HG02763 (cell line): ENCODE data around the gene ZMYND12.
"Not testable (repeated sequence)": the region's sequence is repeated elsewhere in the genome, so short reads cannot be mapped to it uniquely, and the experiment has no call there.

Source experiments
- ATAC-seq: cut with Tn5 transposase; IDR thresholded peaks from one replicate; pipeline ENCODE4 v1.9.1; 2021; ENCODE audit warnings: mild to moderate bottlenecking, moderate library complexity; ENCODE audit not compliant: unreplicated experiment

Gene ZMYND12

GRCh38 chr1:42456010-42456753 lies at the start of gene ZMYND12, which contains the start of gene PPCS:
Gene ZMYND12, minus strand, starts transcription at chr1:42456022. Its CDS starts 25 bp downstream, at chr1:42455997.
Gene PPCS, plus strand, starts transcription at chr1:42456543. Its CDS starts 23 bp downstream, at chr1:42456566.
- ATAC-seq, result peak; percentile 81

DNA sequence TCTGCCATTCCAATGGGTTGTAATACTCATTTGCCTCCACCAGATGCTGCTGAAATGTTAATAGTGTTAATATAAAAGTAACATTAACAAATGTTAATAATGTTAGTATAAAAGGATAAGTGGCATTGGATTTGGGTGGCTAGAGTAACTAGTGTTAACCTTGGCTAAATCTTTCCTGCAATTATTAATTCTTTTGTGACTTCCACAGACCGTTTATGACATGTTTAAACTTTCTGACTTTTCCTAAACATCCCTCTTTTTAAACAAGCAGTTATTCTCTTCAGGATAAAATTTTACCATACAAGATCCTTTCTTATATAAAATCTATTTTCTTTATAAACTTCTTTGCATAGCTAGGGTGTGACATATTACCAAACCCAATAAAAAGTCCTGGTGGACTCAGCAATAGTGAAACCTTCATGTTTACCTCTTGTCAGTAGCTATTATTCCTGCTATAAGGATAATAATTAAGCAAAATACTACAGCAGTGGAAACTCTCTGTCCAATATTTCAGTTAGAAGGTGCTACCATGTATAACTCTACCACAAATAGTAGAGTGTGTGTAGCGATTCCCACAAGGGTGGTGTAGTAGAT lies 48.8 kb upstream of the ZMYND12 start:
- ATAC-seq, result no peak

DNA sequence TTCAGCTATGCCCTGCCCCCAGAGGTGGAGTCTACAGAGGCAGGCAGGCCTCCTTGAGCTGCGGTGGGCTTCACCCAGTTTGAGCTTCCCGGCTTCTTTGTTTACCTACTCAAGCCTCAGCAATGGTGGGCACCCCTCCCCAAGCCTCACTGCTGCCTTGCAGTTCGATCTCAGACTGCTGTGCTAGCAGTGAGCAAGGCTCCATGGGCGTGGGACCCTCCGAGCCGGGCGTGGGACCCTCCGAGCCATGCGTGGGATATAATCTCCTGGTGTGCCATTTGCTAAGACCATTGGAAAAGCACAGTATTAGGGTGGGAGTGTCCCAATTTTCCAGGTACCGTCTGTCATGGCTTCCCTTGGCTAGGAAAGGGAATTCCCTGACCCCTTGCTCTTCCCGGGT lies 46.2 kb upstream of the ZMYND12 start:
- ATAC-seq, result not testable (repeated sequence)

- no peak for ATAC-seq
Observed at GRCh38 chr1:42490237-42490636, 34.4 kb upstream of the ZMYND12 start.

- ATAC-seq, result no peak
Observed at GRCh38 chr1:42484382-42484781, 28.6 kb upstream of the ZMYND12 start.

GRCh38 chr1:42482635-42483153 lies 26.9 kb upstream of the ZMYND12 start:
- ATAC-seq, result no peak

GRCh38 chr1:42480921-42481320 lies 25.1 kb upstream of the ZMYND12 start:
- ATAC-seq, result no peak

GRCh38 chr1:42479621-42480020 lies 23.8 kb upstream of the ZMYND12 start:
- no peak for ATAC-seq

GRCh38 chr1:42477775-42478174 lies 22.0 kb upstream of the ZMYND12 start:
- ATAC-seq, result no peak

- ATAC-seq, result not testable (repeated sequence)
Observed at GRCh38 chr1:42477354-42477753, 21.5 kb upstream of the ZMYND12 start.

- ATAC-seq, result no peak
Observed at GRCh38 chr1:42476605-42477004, 20.8 kb upstream of the ZMYND12 start.

DNA sequence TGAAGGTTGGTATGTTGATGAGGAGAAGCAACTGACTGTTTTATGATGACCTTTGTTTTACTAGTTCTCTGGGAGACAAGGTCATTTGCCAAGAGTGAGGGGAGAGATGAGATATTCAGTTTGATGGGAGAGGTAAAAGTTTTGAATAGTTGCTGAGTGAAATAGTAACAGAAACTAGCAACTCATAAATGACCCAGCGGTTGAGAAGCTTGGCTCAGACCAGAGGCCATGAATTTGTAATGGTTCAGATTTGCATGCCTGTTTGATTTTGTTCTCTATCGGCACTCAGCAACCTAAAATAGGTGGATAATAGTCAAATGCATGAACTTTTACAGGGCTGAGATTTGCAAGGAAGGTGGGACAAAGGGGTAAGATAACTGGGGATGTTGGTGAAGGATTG lies 13.9 kb upstream of the ZMYND12 start:
- ATAC-seq, result no peak

GRCh38 chr1:42466030-42466429 lies 10.2 kb upstream of the ZMYND12 start:
- no peak for ATAC-seq

DNA sequence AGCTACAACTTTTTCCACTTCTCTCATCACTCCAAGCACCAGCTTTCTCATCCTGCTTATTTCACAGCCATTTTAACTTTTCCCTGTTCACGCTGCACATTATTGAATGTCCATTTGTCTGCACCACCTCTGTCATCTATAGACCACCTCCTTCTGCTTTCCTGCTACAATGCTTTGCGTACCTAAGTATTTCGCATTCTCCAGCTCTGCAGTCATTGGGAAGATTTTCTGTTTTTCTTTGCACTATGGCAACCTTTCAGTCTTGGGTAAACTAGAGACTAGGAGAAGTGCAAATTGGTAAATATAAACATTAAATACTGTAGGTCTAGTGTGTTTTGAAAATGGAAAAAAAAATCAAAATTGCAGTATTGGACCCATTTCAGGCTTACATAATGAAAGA lies 8.1 kb upstream of the ZMYND12 start:
- no peak for ATAC-seq

DNA sequence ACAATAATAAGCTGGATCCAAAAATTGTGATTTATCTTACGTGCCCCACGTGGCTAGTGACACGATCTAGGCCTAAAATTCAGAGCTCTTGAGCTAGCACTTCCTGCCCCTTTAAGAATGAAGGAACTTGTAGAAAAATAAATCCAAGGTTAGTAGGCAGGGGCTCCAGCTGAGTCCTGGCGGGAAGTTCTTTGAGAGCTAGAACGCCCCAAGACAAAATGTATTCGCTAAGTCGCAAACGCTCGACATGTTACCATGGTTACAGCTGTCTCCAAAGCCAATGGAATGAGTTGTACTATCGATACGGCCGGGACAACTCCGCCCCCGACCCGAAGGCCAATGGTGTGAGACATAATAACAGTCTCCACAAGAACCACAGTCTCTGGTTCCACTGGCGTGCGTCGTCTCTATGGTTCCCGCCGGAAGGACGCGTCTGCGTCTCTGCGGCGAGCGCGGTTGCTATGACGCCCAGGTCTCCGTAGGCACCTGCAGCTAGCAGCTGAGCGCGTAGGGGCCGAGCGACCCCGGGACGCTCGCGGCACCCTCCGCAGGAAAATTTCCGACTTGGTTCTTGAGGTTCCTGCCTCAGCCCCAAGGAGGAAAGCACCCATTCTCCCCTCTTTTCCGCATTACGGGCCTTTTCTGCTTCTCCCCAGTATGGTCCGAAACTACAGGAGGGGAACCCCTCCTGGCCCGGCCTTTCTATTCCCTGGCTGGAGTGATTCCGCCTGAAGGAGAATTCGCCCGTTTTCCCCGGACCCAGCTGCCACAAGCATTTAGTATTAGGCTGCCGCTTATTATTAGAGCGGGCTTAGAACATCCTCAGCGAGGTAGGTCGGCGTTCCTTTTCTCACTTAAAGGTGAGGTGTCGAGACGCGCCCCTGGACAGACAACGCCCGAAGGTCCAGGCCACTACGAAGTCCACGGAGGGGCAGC lies 7.3 kb upstream of the ZMYND12 start, which contains the start of gene CCDC30:
Gene CCDC30, plus strand, starts transcription at position 459 of the 936 bp plus-strand sequence. CDS start 17,266 bp downstream, outside the sequence.
- peak; percentile 99 for ATAC-seq

GRCh38 chr1:42461196-42461595 lies 5.4 kb upstream of the ZMYND12 start:
- ATAC-seq, result no peak

DNA sequence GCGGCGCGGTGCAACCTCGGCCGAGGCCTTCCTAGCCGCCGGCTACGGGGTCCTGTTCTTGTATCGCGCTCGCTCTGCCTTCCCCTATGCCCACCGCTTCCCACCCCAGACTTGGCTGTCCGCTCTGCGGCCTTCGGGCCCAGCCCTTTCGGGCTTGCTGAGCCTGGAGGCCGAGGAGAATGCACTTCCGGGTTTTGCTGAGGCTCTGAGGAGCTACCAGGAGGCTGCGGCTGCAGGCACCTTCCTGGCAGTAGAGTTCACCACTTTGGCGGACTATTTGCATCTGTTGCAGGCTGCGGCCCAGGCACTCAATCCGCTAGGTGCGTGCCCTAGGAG lies 900 bp upstream of the ZMYND12 start:
- peak; percentile 45 for ATAC-seq

DNA sequence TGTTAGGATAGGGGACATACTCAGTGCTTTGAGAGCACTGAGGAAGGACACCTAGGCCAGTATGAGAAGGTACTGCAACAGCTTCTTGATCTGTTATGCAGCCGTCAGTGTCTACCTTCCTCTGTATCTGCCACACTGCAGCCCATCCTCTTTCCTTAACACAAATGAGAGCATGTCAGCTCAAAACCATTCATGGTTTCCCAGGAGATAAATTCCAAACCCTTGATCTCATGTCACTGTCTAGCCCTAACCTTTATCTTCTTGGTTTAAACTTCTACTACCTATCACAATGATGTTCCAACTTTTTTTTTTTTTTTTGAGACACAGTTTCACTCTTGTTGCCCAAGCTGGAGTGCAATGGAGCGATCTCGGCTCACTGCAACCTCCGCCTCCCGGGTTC lies 1.4 kb downstream of the ZMYND12 start:
- ATAC-seq, result no peak

- no peak for ATAC-seq
Observed at GRCh38 chr1:42453386-42453785, 2.4 kb downstream of the ZMYND12 start.

DNA sequence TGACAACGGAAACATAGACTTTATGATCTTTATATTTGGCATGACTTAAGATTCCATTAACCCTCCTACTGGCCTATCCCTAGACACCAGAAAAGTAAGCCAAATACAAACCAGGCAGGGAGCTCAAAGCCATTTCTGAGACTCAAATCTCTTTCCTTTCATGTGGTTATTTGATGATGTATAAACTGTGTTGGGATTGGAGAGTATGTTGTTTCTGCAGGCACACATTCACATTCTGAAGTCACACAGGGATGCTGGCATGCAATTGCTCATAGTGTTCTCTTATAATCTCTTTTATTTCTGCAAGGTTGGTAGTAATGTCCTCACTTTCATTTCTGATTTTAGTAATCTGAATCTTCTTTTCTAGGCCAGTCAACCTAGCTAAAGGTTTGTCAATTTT lies 5.8 kb downstream of the ZMYND12 start:
- ATAC-seq, result no peak

- no peak for ATAC-seq
Observed at GRCh38 chr1:42449256-42449655, 6.6 kb downstream of the ZMYND12 start.
